Retina (tissue), 1 donor: ENCODE data around the gene JAK3.
A peak's percentile ranks its signal among the peaks of the same experiment; 100 is the strongest.
"Not testable (repeated sequence)": the region's sequence is repeated elsewhere in the genome, so short reads cannot be mapped to it uniquely, and the experiment has no call there.

ENCODE experiments used
- DNase-seq: peaks from one replicate; pipeline ENCODE4 v3.0.0-alpha.2; 2016

JAK3 gene

GRCh38 chr19:17847538-17848366 lies at the start of gene JAK3:
Gene JAK3 (minus strand): TSS chr19:17847982. CDS start chr19:17844417, 3,565 bp downstream.
- DNase-seq = peak; percentile 50

- no peak for DNase-seq
Observed at GRCh38 chr19:17893766-17894165, 46.0 kb upstream of the JAK3 start.

- peak; percentile 53 for DNase-seq
Observed at GRCh38 chr19:17889609-17890214, 41.9 kb upstream of the JAK3 start.

- DNase-seq = no peak
Observed at GRCh38 chr19:17888260-17888659, 40.5 kb upstream of the JAK3 start.

GRCh38 chr19:17887221-17887620 lies 39.4 kb upstream of the JAK3 start:
- DNase-seq = not testable (repeated sequence)

GRCh38 chr19:17886515-17886914 lies 38.7 kb upstream of the JAK3 start:
- no peak for DNase-seq

GRCh38 chr19:17883627-17884410 lies 36.0 kb upstream of the JAK3 start:
- DNase-seq = no peak

- no peak for DNase-seq
Observed at GRCh38 chr19:17881701-17882100, 33.9 kb upstream of the JAK3 start.

- DNase-seq = no peak
Observed at GRCh38 chr19:17879466-17879865, 31.7 kb upstream of the JAK3 start.

GRCh38 chr19:17877696-17878095 lies 29.9 kb upstream of the JAK3 start:
- no peak for DNase-seq

- no peak for DNase-seq
Observed at GRCh38 chr19:17874758-17875135, 27.0 kb upstream of the JAK3 start.

GRCh38 chr19:17873786-17874757 lies 26.3 kb upstream of the JAK3 start:
- DNase-seq = no peak

- no peak for DNase-seq
Observed at GRCh38 chr19:17872251-17873001, 24.6 kb upstream of the JAK3 start.

- DNase-seq = no peak
Observed at GRCh38 chr19:17871878-17872250, 24.1 kb upstream of the JAK3 start, which contains the start of gene SLC5A5. Gene SLC5A5 (plus strand): TSS chr19:17871945. CDS start chr19:17872320, 375 bp downstream.

- DNase-seq = no peak
Observed at GRCh38 chr19:17871032-17871877, 23.5 kb upstream of the JAK3 start.

GRCh38 chr19:17869114-17869608 lies 21.4 kb upstream of the JAK3 start:
- no peak for DNase-seq

GRCh38 chr19:17868669-17869068 lies 20.9 kb upstream of the JAK3 start:
- DNase-seq = no peak

- no peak for DNase-seq
Observed at GRCh38 chr19:17866964-17867486, 19.2 kb upstream of the JAK3 start.

- no peak for DNase-seq
Observed at GRCh38 chr19:17866312-17866963, 18.7 kb upstream of the JAK3 start.
